ENCODE results near the gene KNTC1.

GRCh38 chr12:122659579-122659978 lies 132.5 kb downstream of the KNTC1 start:
- TF ChIP-seq, protein P1, sequence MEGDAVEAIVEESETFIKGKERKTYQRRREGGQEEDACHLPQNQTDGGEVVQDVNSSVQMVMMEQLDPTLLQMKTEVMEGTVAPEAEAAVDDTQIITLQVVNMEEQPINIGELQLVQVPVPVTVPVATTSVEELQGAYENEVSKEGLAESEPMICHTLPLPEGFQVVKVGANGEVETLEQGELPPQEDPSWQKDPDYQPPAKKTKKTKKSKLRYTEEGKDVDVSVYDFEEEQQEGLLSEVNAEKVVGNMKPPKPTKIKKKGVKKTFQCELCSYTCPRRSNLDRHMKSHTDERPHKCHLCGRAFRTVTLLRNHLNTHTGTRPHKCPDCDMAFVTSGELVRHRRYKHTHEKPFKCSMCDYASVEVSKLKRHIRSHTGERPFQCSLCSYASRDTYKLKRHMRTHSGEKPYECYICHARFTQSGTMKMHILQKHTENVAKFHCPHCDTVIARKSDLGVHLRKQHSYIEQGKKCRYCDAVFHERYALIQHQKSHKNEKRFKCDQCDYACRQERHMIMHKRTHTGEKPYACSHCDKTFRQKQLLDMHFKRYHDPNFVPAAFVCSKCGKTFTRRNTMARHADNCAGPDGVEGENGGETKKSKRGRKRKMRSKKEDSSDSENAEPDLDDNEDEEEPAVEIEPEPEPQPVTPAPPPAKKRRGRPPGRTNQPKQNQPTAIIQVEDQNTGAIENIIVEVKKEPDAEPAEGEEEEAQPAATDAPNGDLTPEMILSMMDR (IDR thresholded peaks at IDR 0.05; ENCODE audit: insufficient read depth, low read length): no peak
- TF ChIP-seq GABPA (IDR thresholded peaks at IDR 0.05; ENCODE audit: low read depth): no peak
- TF ChIP-seq POLR2AphosphoS5 (IDR thresholded peaks at IDR 0.05; ENCODE audit: low read depth): no peak
- TF ChIP-seq REST (IDR thresholded peaks at IDR 0.05; ENCODE audit: insufficient replicate concordance, low read depth): no peak

Measured in HL-60 (cell line).